ENCODE results near the gene CDAN1. TPM values are rescaled to one million over a fixed set of nuclear protein-coding genes. Genes with fewer than 3 reads are reported as not detected.
A peak's percentile ranks its signal among the peaks of the same experiment; 100 is the strongest.

CDAN1 gene
- total and polyA plus RNA-seq, 2 of the 8 experiments (the other 6 are each of a cell fraction or from before 2014, with no cell fraction given): 4.5 to 18.6 TPM

- TF ChIP-seq SIX5 (IDR thresholded peaks at IDR 0.05; ENCODE audit: low read depth, low read length) (no peak), NRF1 (IDR thresholded peaks at IDR 0.05; ENCODE audit: low read depth, low read length) (peak; percentile 61), USF2 (IDR thresholded peaks at IDR 0.05; ENCODE audit: low read length) (no peak), KDM4A (IDR thresholded peaks at IDR 0.05; ENCODE audit: low read depth, low read length, severe bottlenecking) (peak; percentile 90), SIRT6 (IDR thresholded peaks at IDR 0.05; ENCODE audit: low read length) (no peak), BACH1 (IDR thresholded peaks at IDR 0.05; ENCODE audit: low read length) (no peak; the same call in 1 of the 2 replicates), JUN (IDR thresholded peaks at IDR 0.05; ENCODE audit: low read depth, low read length) (no peak), SRF (IDR thresholded peaks at IDR 0.05; ENCODE audit: low read depth, low read length) (no peak), SAP30 (IDR thresholded peaks at IDR 0.05; ENCODE audit: insufficient read depth, insufficient replicate concordance, low read length) (no peak), CBX5 (IDR thresholded peaks at IDR 0.05; ENCODE audit: low read depth, low read length) (no peak), EP300 (IDR thresholded peaks at IDR 0.05; ENCODE audit: borderline replicate concordance in 1 of 2, low read depth in 2 of 2, low read length in 2 of 2) (no peak), BCL11A (IDR thresholded peaks at IDR 0.05; ENCODE audit: low read depth in 2 of 2, low read length in 2 of 2) (no peak), RAD21 (IDR thresholded peaks at IDR 0.05 in 1 of 2, conservative IDR thresholded peaks at IDR 0.05 in 1 of 2; ENCODE audit: low read depth in 2 of 2, low read length in 2 of 2) (no peak), RBBP5 (IDR thresholded peaks at IDR 0.05; ENCODE audit: borderline replicate concordance, low read depth, low read length) (peak; percentile 80; the same call in 1 of the 2 replicates), CBX8 (IDR thresholded peaks at IDR 0.05; ENCODE audit: borderline replicate concordance, low read depth, low read length) (no peak), POLR2AphosphoS5 (IDR thresholded peaks at IDR 0.05; ENCODE audit: low read depth, low read length) (no peak; the same call in 1 of the 2 replicates), JUND (IDR thresholded peaks at IDR 0.05; ENCODE audit: low read length) (no peak), SIN3A (conservative IDR thresholded peaks at IDR 0.05 in 1 of 2, IDR thresholded peaks at IDR 0.05 in 1 of 2; ENCODE audit: low read depth in 1 of 2, low read length in 2 of 2) (no peak; a peak in 1 of 4 replicates), BRCA1 (IDR thresholded peaks at IDR 0.05; ENCODE audit: low read depth, low read length) (no peak)
- TF ChIP-seq, protein P1, sequence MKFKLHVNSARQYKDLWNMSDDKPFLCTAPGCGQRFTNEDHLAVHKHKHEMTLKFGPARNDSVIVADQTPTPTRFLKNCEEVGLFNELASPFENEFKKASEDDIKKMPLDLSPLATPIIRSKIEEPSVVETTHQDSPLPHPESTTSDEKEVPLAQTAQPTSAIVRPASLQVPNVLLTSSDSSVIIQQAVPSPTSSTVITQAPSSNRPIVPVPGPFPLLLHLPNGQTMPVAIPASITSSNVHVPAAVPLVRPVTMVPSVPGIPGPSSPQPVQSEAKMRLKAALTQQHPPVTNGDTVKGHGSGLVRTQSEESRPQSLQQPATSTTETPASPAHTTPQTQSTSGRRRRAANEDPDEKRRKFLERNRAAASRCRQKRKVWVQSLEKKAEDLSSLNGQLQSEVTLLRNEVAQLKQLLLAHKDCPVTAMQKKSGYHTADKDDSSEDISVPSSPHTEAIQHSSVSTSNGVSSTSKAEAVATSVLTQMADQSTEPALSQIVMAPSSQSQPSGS (IDR thresholded peaks at IDR 0.05; ENCODE audit: low read length): no peak
- TF ChIP-seq, protein P2, sequence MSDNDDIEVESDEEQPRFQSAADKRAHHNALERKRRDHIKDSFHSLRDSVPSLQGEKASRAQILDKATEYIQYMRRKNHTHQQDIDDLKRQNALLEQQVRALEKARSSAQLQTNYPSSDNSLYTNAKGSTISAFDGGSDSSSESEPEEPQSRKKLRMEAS (IDR thresholded peaks at IDR 0.05): no peak
Measured at GRCh38 chr15:42736793-42737528, at the start of gene CDAN1 (continued).
